Neural cell (in vitro differentiated cells): ENCODE measurements around the gene CBFA2T3. TPM values are rescaled to one million over a fixed set of nuclear protein-coding genes. Genes with fewer than 3 reads are reported as not detected.

Experiments used
- H2AFZ ChIP-seq: fragments of 200-600, 300-800 bp; sonication (generic), shearing (Covaris generic); 2 replicates; pipeline ENCODE4 v1.6.0; 2014; ENCODE audit warnings: low read depth, mild to moderate bottlenecking, antibody characterized with exemption, low read length, moderate library complexity
- H3F3A ChIP-seq: fragments of 200-600 bp; shearing (Covaris generic); 2 replicates; pipeline ENCODE4 v1.6.1; 2016; ENCODE audit warnings: mild to moderate bottlenecking, moderate library complexity, mixed read lengths, antibody characterized with exemption, low read length; ENCODE audit not compliant: insufficient read depth, poor library complexity, severe bottlenecking
- H3K27ac ChIP-seq: fragments of 200-600, 300-800 bp; sonication (generic), shearing (Covaris generic); 2 replicates; pipeline ENCODE4 v1.5.1; 2014; ENCODE audit warnings: mild to moderate bottlenecking, low read length, moderate library complexity
- H3K27me3 ChIP-seq: fragments of 300-800, 200-600 bp; sonication (generic), shearing (Covaris generic); 2 replicates; pipeline ENCODE4 v1.6.0; 2014; ENCODE audit warnings: mild to moderate bottlenecking, low read depth, low read length, moderate library complexity; ENCODE audit not compliant: insufficient read depth
- H3K36me3 ChIP-seq: fragments of 300-800, 200-600 bp; sonication (generic), shearing (Covaris generic); 2 replicates; pipeline ENCODE4 v1.5.1; 2014; ENCODE audit warnings: mild to moderate bottlenecking, antibody characterized with exemption, low read length, moderate library complexity; ENCODE audit not compliant: insufficient read depth
- H3K4me2 ChIP-seq: fragments of 300-800, 200-600 bp; sonication (generic), shearing (Covaris generic); 2 replicates; pipeline ENCODE4 v1.6.0; 2014; ENCODE audit warnings: mild to moderate bottlenecking, low read length
- H3K4me3 ChIP-seq: fragments of 300-800, 200-600 bp; sonication (generic), shearing (Covaris generic); 2 replicates; pipeline ENCODE4 v1.5.1; 2014; ENCODE audit warnings: mild to moderate bottlenecking, low read length, moderate library complexity
- H3K79me2 ChIP-seq: fragments of 200-600 bp; shearing (Covaris generic); replicated peaks from 2 replicates; pipeline ENCODE4 v1.6.0; 2014; ENCODE audit warnings: mild to moderate bottlenecking, low read length, moderate library complexity; ENCODE audit not compliant: insufficient read depth
- H3K9ac ChIP-seq: fragments of 300-800, 200-600 bp; sonication (generic), shearing (Covaris generic); 2 replicates; pipeline ENCODE4 v1.6.1; 2016; ENCODE audit warnings: mild to moderate bottlenecking, low read length, mixed read lengths
- H3K9me2 ChIP-seq: fragments of 200-600 bp; shearing (Covaris generic); 2 replicates; pipeline ENCODE4 v1.6.1; 2016; ENCODE audit warnings: mild to moderate bottlenecking, low read length, mixed read lengths; ENCODE audit not compliant: insufficient read depth
- H3K9me3 ChIP-seq: fragments of 200-600, 300-800 bp; sonication (generic), shearing (Covaris generic); 2 replicates; pipeline ENCODE4 v1.6.1; 2016; ENCODE audit warnings: mild to moderate bottlenecking, mixed run types, low read length, moderate library complexity, mixed read lengths
- H4K20me1 ChIP-seq: fragments of 200-600 bp; shearing (Covaris generic); 2 replicates; pipeline ENCODE4 v1.6.1; 2016; ENCODE audit warnings: mild to moderate bottlenecking, mixed run types; ENCODE audit not compliant: insufficient read depth
- CTCF ChIP-seq: fragments of 450-650 bp; IDR thresholded peaks from 2 replicates; pipeline ENCODE4 v1.5.1; 2014; ENCODE audit warnings: antibody characterized with exemption, mild to moderate bottlenecking, moderate library complexity; ENCODE audit not compliant: poor library complexity, severe bottlenecking
- EP300 ChIP-seq: fragments of 450-650 bp; conservative IDR thresholded peaks from 2 replicates; pipeline ENCODE4 v1.6.1; 2014; ENCODE audit warnings: antibody characterized with exemption, mild to moderate bottlenecking, moderate library complexity; ENCODE audit not compliant: poor library complexity, severe bottlenecking
- EZH2 ChIP-seq: fragments of 200-600, 300-800 bp; shearing (Covaris generic), sonication (generic); IDR thresholded peaks from 2 replicates; pipeline ENCODE4 v1.6.1; 2014; ENCODE audit warnings: antibody characterized with exemption, low read length, borderline replicate concordance, mild to moderate bottlenecking; ENCODE audit not compliant: insufficient read depth, poor library complexity, severe bottlenecking
- MXI1 ChIP-seq: fragments of 450-650 bp; conservative IDR thresholded peaks from 2 replicates; pipeline ENCODE4 v1.6.1; 2014; ENCODE audit warnings: antibody characterized with exemption, mild to moderate bottlenecking; ENCODE audit not compliant: poor library complexity, severe bottlenecking
- POLR2AphosphoS5 ChIP-seq: IDR thresholded peaks from 2 replicates; pipeline ENCODE4 v1.6.1; 2012
- RAD21 ChIP-seq: fragments of 450-650 bp; conservative IDR thresholded peaks from 2 replicates; pipeline ENCODE4 v1.6.1; 2014; ENCODE audit warnings: antibody characterized with exemption, mild to moderate bottlenecking, moderate library complexity
- REST ChIP-seq: IDR thresholded peaks from 2 replicates; pipeline ENCODE4 v1.6.1; 2012; ENCODE audit warnings: borderline replicate concordance
- SMC3 ChIP-seq: fragments of 450-650 bp; conservative IDR thresholded peaks from 2 replicates; pipeline ENCODE4 v1.6.1; 2014; ENCODE audit warnings: antibody characterized with exemption, mild to moderate bottlenecking, moderate library complexity; ENCODE audit not compliant: poor library complexity
- TAF1 ChIP-seq: IDR thresholded peaks from 2 replicates; pipeline ENCODE4 v1.6.1; 2012; ENCODE audit warnings: low read depth
- polyA plus RNA-seq: library from polyadenylated mRNA; depleted of rRNA; stranded (reverse); fragments of >200 nt; gene quantifications from 2 replicates; pipeline ENCODE4 v1.2.3, GENCODE V29; 2014

CBFA2T3 gene
- polyA plus RNA-seq, 1 donor from 2014 or later: 2.1 TPM

- Histone ChIP-seq H2AFZ (no peak overlapping the region), H3K9me2 (no peaks in the 10 kb centered on the region), H3K9ac (no peak overlapping the region), H3K27me3 (peaks cover 12% of the 10 kb centered on the region), H3K4me2 (no peak overlapping the region), H4K20me1 (no peaks in the 10 kb centered on the region), H3K36me3 (no peaks in the 10 kb centered on the region), H3F3A (no peaks in the 10 kb centered on the region), H3K9me3 (no peaks in the 10 kb centered on the region), H3K27ac (no peak overlapping the region), H3K4me3 (no peak overlapping the region), H3K79me2 (no peaks in the 10 kb centered on the region)
- TF ChIP-seq CTCF (no peak), EP300 (no peak), POLR2AphosphoS5 (no peak), MXI1 (no peak), RAD21 (no peak), REST (no peak), SMC3 (no peak), TAF1 (no peak), EZH2 (no peak)
Measured at GRCh38 chr16:88943131-88943664, 33.8 kb downstream of the CBFA2T3 start.

GRCh38 chr16:88941913-88942909, 34.8 kb downstream of the CBFA2T3 start:
- Histone ChIP-seq H3K36me3 (no peaks in the 10 kb centered on the region), H4K20me1 (no peaks in the 10 kb centered on the region), H3K9me3 (no peaks in the 10 kb centered on the region), H2AFZ (no peak overlapping the region), H3K9me2 (no peaks in the 10 kb centered on the region), H3F3A (no peaks in the 10 kb centered on the region), H3K27me3 (peaks cover 12% of the 10 kb centered on the region), H3K4me2 (peak overlapping the region; percentile 35), H3K9ac (peak overlapping the region; percentile 41), H3K79me2 (no peaks in the 10 kb centered on the region), H3K27ac (peak overlapping the region; percentile 5), H3K4me3 (peak overlapping the region; percentile 63)
- TF ChIP-seq CTCF (peak; percentile 76), RAD21 (peak; percentile 83), TAF1 (no peak), EZH2 (no peak), SMC3 (peak; percentile 86), MXI1 (no peak)
